Measurements from ENCODE around the gene OSBP2.

OSBP2 gene

GRCh38 chr22:30931541-30932300 lies 237.0 kb downstream of the OSBP2 start:
- H3K36me3 ChIP-seq (replicated peaks in 1 of 2; ENCODE audit: control insufficient read depth in 2 of 2, insufficient read depth in 2 of 2, low read length in 2 of 2), result peaks cover 74 to 98% of the 10 kb centered on the region in 2 donors

GRCh38 chr22:30932661-30933060 lies 238.0 kb downstream of the OSBP2 start:
- no peaks in the 10 kb centered on the region for H3K9me3 ChIP-seq (replicated peaks in 1 of 2; ENCODE audit: control insufficient read depth in 2 of 2, insufficient read depth in 1 of 2, low read depth in 1 of 2, low read length in 2 of 2)
- H3K14ac ChIP-seq (ENCODE audit: low read length), result no peak overlapping the region
- H3K4me1 ChIP-seq (ENCODE audit: control insufficient read depth in 2 of 2, insufficient read depth in 1 of 2, low read depth in 1 of 2, low read length in 2 of 2), result no peaks in the 10 kb centered on the region
- no peak overlapping the region for H3K18ac ChIP-seq (ENCODE audit: low read length)
- H3K23ac ChIP-seq (ENCODE audit: low read depth, low read length, poor library complexity), result no peak overlapping the region
- H2BK15ac ChIP-seq (ENCODE audit: low read length), result no peak overlapping the region
- no peaks in the 10 kb centered on the region for H3K27me3 ChIP-seq (ENCODE audit: control insufficient read depth in 3 of 3, insufficient read depth in 3 of 3, low read depth in 1 of 3, low read length in 3 of 3)
- no CpG with 5 or more reads among the region's 16 CpGs for WGBS, 2 donors (ENCODE audit: extremely low coverage in 2 of 2, insufficient read length in 2 of 2, insufficient replicate concordance in 1 of 2)
- H2AFZ ChIP-seq (ENCODE audit: low read length), result no peak overlapping the region
- no peak overlapping the region for H3K4ac ChIP-seq (ENCODE audit: low read length)
- no peak overlapping the region for H3K9ac ChIP-seq (ENCODE audit: low read depth, low read length, poor library complexity)
- H4K8ac ChIP-seq (ENCODE audit: low read depth, low read length), result no peak overlapping the region
- no peaks in the 10 kb centered on the region for H3K79me1 ChIP-seq (ENCODE audit: low read depth, low read length)
- H2BK5ac ChIP-seq (ENCODE audit: low read length), result no peak overlapping the region
- H2BK120ac ChIP-seq (ENCODE audit: low read depth, low read length), result no peak overlapping the region
- H3K4me2 ChIP-seq (ENCODE audit: insufficient read depth, low read length, poor library complexity, severe bottlenecking), result no peak overlapping the region
- DNase-seq (ENCODE audit: low spot score), result no peak
- H3K27ac ChIP-seq (replicated peaks; ENCODE audit: low read length), result no peak overlapping the region
- no peak overlapping the region for H2AK5ac ChIP-seq (ENCODE audit: low read depth, low read length)
- H4K91ac ChIP-seq (ENCODE audit: low read depth, low read length, poor library complexity), result no peak overlapping the region
- H3K4me3 ChIP-seq (ENCODE audit: low read length in 2 of 2), result no peak overlapping the region
- no peak overlapping the region for H2BK12ac ChIP-seq (ENCODE audit: low read length)
- H3K36me3 ChIP-seq (replicated peaks in 1 of 2; ENCODE audit: control insufficient read depth in 2 of 2, insufficient read depth in 2 of 2, low read length in 2 of 2), result peaks cover 74 to 98% of the 10 kb centered on the region in 2 donors

More at GRCh38 chr22:30931541-30932300, 237.0 kb downstream of the OSBP2 start:
- no peaks in the 10 kb centered on the region for H3K4me1 ChIP-seq (ENCODE audit: control insufficient read depth in 2 of 2, insufficient read depth in 1 of 2, low read depth in 1 of 2, low read length in 2 of 2)
- no peak overlapping the region for H3K18ac ChIP-seq (ENCODE audit: low read length)
- no peak overlapping the region for H4K8ac ChIP-seq (ENCODE audit: low read depth, low read length)
- H2BK5ac ChIP-seq (ENCODE audit: low read length), result no peak overlapping the region
- H2BK12ac ChIP-seq (ENCODE audit: low read length), result no peak overlapping the region
- no peak overlapping the region for H2AFZ ChIP-seq (ENCODE audit: low read length)
- H2BK120ac ChIP-seq (ENCODE audit: low read depth, low read length), result no peak overlapping the region
- H3K4me2 ChIP-seq (ENCODE audit: insufficient read depth, low read length, poor library complexity, severe bottlenecking), result no peak overlapping the region
- no peak overlapping the region for H3K27ac ChIP-seq (replicated peaks; ENCODE audit: low read length)
- H3K9ac ChIP-seq (ENCODE audit: low read depth, low read length, poor library complexity), result no peak overlapping the region
- no peak overlapping the region for H4K91ac ChIP-seq (ENCODE audit: low read depth, low read length, poor library complexity)
- no peaks in the 10 kb centered on the region for H3K27me3 ChIP-seq (ENCODE audit: control insufficient read depth in 3 of 3, insufficient read depth in 3 of 3, low read depth in 1 of 3, low read length in 3 of 3)
- no peaks in the 10 kb centered on the region for H3K9me3 ChIP-seq (replicated peaks in 1 of 2; ENCODE audit: control insufficient read depth in 2 of 2, insufficient read depth in 1 of 2, low read depth in 1 of 2, low read length in 2 of 2)
- H2BK15ac ChIP-seq (ENCODE audit: low read length), result no peak overlapping the region
- H3K4ac ChIP-seq (ENCODE audit: low read length), result no peak overlapping the region
- no peak overlapping the region for H2AK5ac ChIP-seq (ENCODE audit: low read depth, low read length)
- H3K14ac ChIP-seq (ENCODE audit: low read length), result no peak overlapping the region
- no peak overlapping the region for H3K4me3 ChIP-seq (ENCODE audit: low read length in 2 of 2)
- no CpG with 5 or more reads among the region's 4 CpGs for whole genome bisulfite sequencing, 2 donors (ENCODE audit: extremely low coverage in 2 of 2, insufficient read length in 2 of 2, insufficient replicate concordance in 1 of 2)
- no peak for DNase-seq (ENCODE audit: low spot score)
- H3K79me1 ChIP-seq (ENCODE audit: low read depth, low read length), result no peaks in the 10 kb centered on the region
- H3K23ac ChIP-seq (ENCODE audit: low read depth, low read length, poor library complexity), result no peak overlapping the region

GRCh38 chr22:30933457-30933856 lies 238.8 kb downstream of the OSBP2 start:
- Histone ChIP-seq H2BK5ac (ENCODE audit: low read length) (no peak overlapping the region), H2BK120ac (ENCODE audit: low read depth, low read length) (no peak overlapping the region), H2BK12ac (ENCODE audit: low read length) (no peak overlapping the region), H3K4me3 (ENCODE audit: low read length in 2 of 2) (no peak overlapping the region), H2AK5ac (ENCODE audit: low read depth, low read length) (no peak overlapping the region), H3K9me3 (replicated peaks in 1 of 2; ENCODE audit: control insufficient read depth in 2 of 2, insufficient read depth in 1 of 2, low read depth in 1 of 2, low read length in 2 of 2) (no peaks in the 10 kb centered on the region), H2AFZ (ENCODE audit: low read length) (no peak overlapping the region), H3K9ac (ENCODE audit: low read depth, low read length, poor library complexity) (no peak overlapping the region), H3K4ac (ENCODE audit: low read length) (no peak overlapping the region), H3K27me3 (ENCODE audit: control insufficient read depth in 3 of 3, insufficient read depth in 3 of 3, low read depth in 1 of 3, low read length in 3 of 3) (no peaks in the 10 kb centered on the region), H2BK15ac (ENCODE audit: low read length) (no peak overlapping the region), H3K18ac (ENCODE audit: low read length) (no peak overlapping the region), H3K23ac (ENCODE audit: low read depth, low read length, poor library complexity) (no peak overlapping the region), H4K8ac (ENCODE audit: low read depth, low read length) (peak overlapping the region; percentile 48), H3K4me2 (ENCODE audit: insufficient read depth, low read length, poor library complexity, severe bottlenecking) (no peak overlapping the region), H3K27ac (replicated peaks; ENCODE audit: low read length) (no peak overlapping the region), H4K91ac (ENCODE audit: low read depth, low read length, poor library complexity) (no peak overlapping the region), H3K14ac (ENCODE audit: low read length) (no peak overlapping the region), H3K4me1 (ENCODE audit: control insufficient read depth in 2 of 2, insufficient read depth in 1 of 2, low read depth in 1 of 2, low read length in 2 of 2) (no peaks in the 10 kb centered on the region), H3K79me1 (ENCODE audit: low read depth, low read length) (no peaks in the 10 kb centered on the region), H3K36me3 (replicated peaks in 1 of 2; ENCODE audit: control insufficient read depth in 2 of 2, insufficient read depth in 2 of 2, low read length in 2 of 2) (peaks cover 70 to 98% of the 10 kb centered on the region in 2 donors)
- no CpG with 5 or more reads among the region's 7 CpGs for WGBS, 2 donors (ENCODE audit: extremely low coverage in 2 of 2, insufficient read length in 2 of 2, insufficient replicate concordance in 1 of 2)
- DNase-seq (ENCODE audit: low spot score), result no peak

GRCh38 chr22:30934053-30934452 lies 239.4 kb downstream of the OSBP2 start:
- Histone ChIP-seq H2BK120ac (ENCODE audit: low read depth, low read length) (no peak overlapping the region), H3K27ac (replicated peaks; ENCODE audit: low read length) (no peak overlapping the region), H2BK5ac (ENCODE audit: low read length) (no peak overlapping the region), H2AK5ac (ENCODE audit: low read depth, low read length) (no peak overlapping the region), H3K4me1 (ENCODE audit: control insufficient read depth in 2 of 2, insufficient read depth in 1 of 2, low read depth in 1 of 2, low read length in 2 of 2) (no peaks in the 10 kb centered on the region), H3K14ac (ENCODE audit: low read length) (no peak overlapping the region), H2AFZ (ENCODE audit: low read length) (no peak overlapping the region), H2BK12ac (ENCODE audit: low read length) (no peak overlapping the region), H3K4me2 (ENCODE audit: insufficient read depth, low read length, poor library complexity, severe bottlenecking) (no peak overlapping the region), H3K79me1 (ENCODE audit: low read depth, low read length) (no peaks in the 10 kb centered on the region), H3K36me3 (replicated peaks in 1 of 2; ENCODE audit: control insufficient read depth in 2 of 2, insufficient read depth in 2 of 2, low read length in 2 of 2) (peaks cover 72 to 96% of the 10 kb centered on the region in 2 donors), H4K8ac (ENCODE audit: low read depth, low read length) (no peak overlapping the region), H3K4ac (ENCODE audit: low read length) (no peak overlapping the region), H3K18ac (ENCODE audit: low read length) (no peak overlapping the region), H4K91ac (ENCODE audit: low read depth, low read length, poor library complexity) (no peak overlapping the region), H2BK15ac (ENCODE audit: low read length) (no peak overlapping the region), H3K4me3 (ENCODE audit: low read length in 2 of 2) (no peak overlapping the region), H3K23ac (ENCODE audit: low read depth, low read length, poor library complexity) (no peak overlapping the region), H3K9ac (ENCODE audit: low read depth, low read length, poor library complexity) (peak overlapping the region; percentile 54), H3K9me3 (replicated peaks in 1 of 2; ENCODE audit: control insufficient read depth in 2 of 2, insufficient read depth in 1 of 2, low read depth in 1 of 2, low read length in 2 of 2) (no peaks in the 10 kb centered on the region), H3K27me3 (ENCODE audit: control insufficient read depth in 3 of 3, insufficient read depth in 3 of 3, low read depth in 1 of 3, low read length in 3 of 3) (no peaks in the 10 kb centered on the region)
- no peak for DNase-seq (ENCODE audit: low spot score)
- WGBS, 2 donors (ENCODE audit: extremely low coverage in 2 of 2, insufficient read length in 2 of 2, insufficient replicate concordance in 1 of 2), result no CpG with 5 or more reads among the region's 8 CpGs

Data from neuronal stem cell (in vitro differentiated cells).